AG04450 (cell line): ENCODE data around the gene PCBP4. TPM values are rescaled to one million over a fixed set of nuclear protein-coding genes. Genes with fewer than 3 reads are reported as not detected.

Experiments
- CTCF ChIA-PET: fragments of 300-600, 350-600 bp; formaldehyde crosslinking; extraction: SDS; loops from one replicate; lab custom pipeline; 2022; ENCODE audit warnings: antibody characterized with exemption, inconsistent platforms; lab: Charles Lee
- POLR2A ChIA-PET: fragments of 350-600 bp; formaldehyde crosslinking; extraction: SDS; loops from one replicate; lab custom pipeline; 2021; ENCODE audit warnings: antibody characterized with exemption, inconsistent platforms; lab: Yijun Ruan, JAX
- DNase-seq: peaks from one replicate; pipeline ENCODE4 v3.0.0-alpha.2; 2011; ENCODE audit warnings: low read depth, low spot score
- H3K27ac ChIP-seq: one replicate; pipeline ENCODE4 v1.5.1; 2012; ENCODE audit warnings: low read depth, low read length, control low read depth
- H3K27me3 ChIP-seq: one replicate; pipeline ENCODE4 v1.6.0; 2012; ENCODE audit warnings: low read length; ENCODE audit not compliant: control insufficient read depth, insufficient read depth
- H3K4me3 ChIP-seq: 2 replicates; pipeline ENCODE4 v1.5.1; 2011; ENCODE audit warnings: mild to moderate bottlenecking, low read depth, low read length, control low read depth
- H3K9me3 ChIP-seq: 2 replicates; pipeline ENCODE4 v1.5.1; 2012; ENCODE audit warnings: low read length; ENCODE audit not compliant: control insufficient read depth, insufficient read depth
- polyA plus RNA-seq: library from polyadenylated mRNA; depleted of rRNA; stranded (reverse); fragments of >200 nt; gene quantifications from 2 replicates; pipeline ENCODE4 v1.2.3, GENCODE V29; 2011
- TF ChIP-seq, protein P1 (sequence below): IDR thresholded peaks from 2 replicates; pipeline ENCODE4 v1.5.1; 2011; ENCODE audit warnings: low read depth, low read length, control low read depth, inconsistent platforms

The PCBP4 gene
- polyA plus RNA-seq, 1 experiment: 54.6 TPM

DNA sequence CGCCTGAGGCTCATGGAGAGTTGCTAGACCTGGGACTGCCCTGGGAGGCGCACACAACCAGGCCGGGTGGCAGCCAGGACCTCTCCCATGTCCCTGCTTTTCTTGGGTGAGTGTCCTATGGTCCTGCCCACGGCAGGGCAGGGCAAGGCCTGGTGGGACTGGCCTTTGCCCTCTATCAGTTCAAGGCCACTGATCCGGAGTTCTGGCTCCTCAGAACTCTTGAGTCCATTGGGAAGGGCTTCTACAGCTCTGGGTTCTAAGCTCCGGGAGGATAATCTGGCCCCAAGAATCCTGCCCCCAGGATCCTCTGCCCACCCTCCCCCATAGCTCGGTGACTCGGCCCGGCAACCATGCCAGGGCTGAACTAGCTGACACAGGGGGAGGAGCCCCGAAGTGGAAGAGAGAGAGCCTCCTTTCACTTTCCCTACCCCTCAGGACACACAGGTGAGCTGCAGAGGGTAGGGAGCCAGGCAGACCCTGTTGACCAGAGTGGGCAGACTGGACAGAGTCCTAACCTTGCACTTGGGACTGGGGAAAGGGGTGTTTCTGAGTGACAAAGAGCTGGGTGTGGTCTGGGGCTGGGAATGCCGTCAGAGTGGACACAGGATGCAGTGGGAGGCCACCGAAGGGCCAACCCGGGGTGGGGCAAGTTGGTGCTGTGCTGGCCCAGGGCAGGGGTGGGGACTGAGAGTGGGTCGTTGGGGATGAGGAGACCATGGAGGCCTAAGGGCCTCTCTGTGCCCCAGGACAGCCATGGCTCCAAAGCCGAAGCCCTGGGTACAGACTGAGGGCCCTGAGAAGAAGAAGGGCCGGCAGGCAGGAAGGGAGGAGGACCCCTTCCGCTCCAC lies 24.4 kb downstream of the PCBP4 start:
- Histone ChIP-seq H3K27ac (peak overlapping the region; percentile 90), H3K27me3 (no peaks in the 10 kb centered on the region), H3K4me3 (peak overlapping the region; percentile 57), H3K9me3 (no peaks in the 10 kb centered on the region; the same call in 1 of the 2 replicates)
- ChIA-PET CTCF (interaction anchor here (0.6 to 2.5 kb wide), 13 partner anchors 9 to 192 kb away, joined by 3 to 37 read pairs (median 5); partner anchors contain the start of genes ABHD14A, ABHD14B, ACY1 and PCBP4), POLR2A (interaction anchor here (0.6 to 2.2 kb wide), 8 partner anchors 11 to 568 kb away, joined by 3 to 20 read pairs (median 4); partner anchors contain the start of genes ABHD14B, PCBP4, POC1A and RPL29)
- TF ChIP-seq, protein P1, sequence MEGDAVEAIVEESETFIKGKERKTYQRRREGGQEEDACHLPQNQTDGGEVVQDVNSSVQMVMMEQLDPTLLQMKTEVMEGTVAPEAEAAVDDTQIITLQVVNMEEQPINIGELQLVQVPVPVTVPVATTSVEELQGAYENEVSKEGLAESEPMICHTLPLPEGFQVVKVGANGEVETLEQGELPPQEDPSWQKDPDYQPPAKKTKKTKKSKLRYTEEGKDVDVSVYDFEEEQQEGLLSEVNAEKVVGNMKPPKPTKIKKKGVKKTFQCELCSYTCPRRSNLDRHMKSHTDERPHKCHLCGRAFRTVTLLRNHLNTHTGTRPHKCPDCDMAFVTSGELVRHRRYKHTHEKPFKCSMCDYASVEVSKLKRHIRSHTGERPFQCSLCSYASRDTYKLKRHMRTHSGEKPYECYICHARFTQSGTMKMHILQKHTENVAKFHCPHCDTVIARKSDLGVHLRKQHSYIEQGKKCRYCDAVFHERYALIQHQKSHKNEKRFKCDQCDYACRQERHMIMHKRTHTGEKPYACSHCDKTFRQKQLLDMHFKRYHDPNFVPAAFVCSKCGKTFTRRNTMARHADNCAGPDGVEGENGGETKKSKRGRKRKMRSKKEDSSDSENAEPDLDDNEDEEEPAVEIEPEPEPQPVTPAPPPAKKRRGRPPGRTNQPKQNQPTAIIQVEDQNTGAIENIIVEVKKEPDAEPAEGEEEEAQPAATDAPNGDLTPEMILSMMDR: no peak
- DNase-seq: no peak

DNA sequence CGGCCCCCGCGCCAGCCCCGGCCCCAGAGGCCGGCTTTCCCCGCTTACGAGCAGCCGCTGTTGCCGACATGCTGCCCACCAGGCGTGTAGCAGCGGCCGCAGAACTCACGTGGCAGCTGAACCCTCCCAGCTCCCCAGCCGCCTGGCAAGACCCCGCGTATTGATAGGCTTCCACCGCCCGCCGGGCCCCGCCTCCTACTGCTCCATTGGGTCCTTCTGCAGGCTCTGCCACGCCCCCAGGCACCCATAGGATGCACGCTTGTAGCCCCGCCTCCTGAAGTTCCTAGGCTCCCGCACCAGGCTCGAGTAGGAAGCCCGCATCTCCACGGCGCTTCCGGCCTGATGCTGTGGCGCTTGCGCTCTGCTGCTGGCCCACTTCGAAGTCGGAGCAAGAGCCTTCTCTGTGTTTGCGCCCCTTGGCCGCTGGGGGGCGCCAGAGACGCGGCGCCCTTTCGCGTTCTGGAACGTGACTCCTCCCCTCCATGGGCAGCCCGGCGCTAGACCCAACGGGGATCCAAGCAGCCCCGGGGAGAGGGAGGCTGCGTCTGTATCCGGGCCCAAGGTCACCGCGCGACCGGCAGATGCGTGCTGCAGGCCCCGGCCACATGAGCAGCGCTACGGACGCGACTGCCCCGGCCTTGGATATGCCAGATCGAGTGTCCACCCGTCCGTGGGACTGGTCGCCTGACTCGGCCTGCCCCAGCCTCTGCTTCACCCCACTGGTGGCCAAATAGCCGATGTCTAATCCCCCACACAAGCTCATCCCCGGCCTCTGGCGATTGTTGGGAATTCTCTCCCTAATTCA lies 25.3 kb downstream of the PCBP4 start, which contains the start of the genes PARP3 and RRP9:
TSS of gene PARP3 (plus strand) at position 566 of the 805 bp plus-strand sequence. CDS start 993 bp downstream, outside the sequence.
TSS of gene RRP9 (minus strand) at position 107 of the 805 bp plus-strand sequence. CDS start at position 70, 37 bp downstream.
- ChIA-PET POLR2A (interaction anchor here (0.6 to 2.2 kb wide), 8 partner anchors 25 to 556 kb away, joined by 3 to 20 read pairs (median 4); partner anchors contain the start of genes ABHD14B, ACY1, MANF and PCBP4), CTCF (interaction anchor here (0.5 to 2.5 kb wide), 24 partner anchors 10 to 545 kb away, joined by 3 to 37 read pairs (median 4); partner anchors contain the start of genes ABHD14A, ABHD14B, ACY1 and PCBP4)
- TF ChIP-seq, protein P1: peak; percentile 98
- no peaks in the 10 kb centered on the region; the same call in 1 of the 2 replicates for H3K9me3 ChIP-seq
- peak within 1 kb of the TSS; percentile 90 for H3K27ac ChIP-seq
- H3K4me3 ChIP-seq: peak within 1 kb of the TSS; percentile 88
- DNase-seq: peak; percentile 100
- H3K27me3 ChIP-seq: no peaks in the 10 kb centered on the region

GRCh38 chr3:51941463-51941797 lies 25.8 kb downstream of the PCBP4 start:
- Histone ChIP-seq H3K4me3 (peak overlapping the region; percentile 88), H3K9me3 (no peaks in the 10 kb centered on the region; the same call in 1 of the 2 replicates), H3K27ac (peak overlapping the region; percentile 31), H3K27me3 (no peaks in the 10 kb centered on the region)
- TF ChIP-seq, protein P1: no peak
- DNase-seq: no peak
- POLR2A ChIA-PET: interaction anchor here (0.6 to 2.2 kb wide), 5 partner anchors 26 to 556 kb away, joined by 3 to 20 read pairs (median 4); partner anchors contain the start of genes ABHD14B, ACY1, MANF and PCBP4
- CTCF ChIA-PET: interaction anchor here (0.5 to 2.5 kb wide), 18 partner anchors 11 to 544 kb away, joined by 3 to 37 read pairs (median 4); partner anchors contain the start of genes ABHD14A, ABHD14B, ACY1 and PCBP4

DNA sequence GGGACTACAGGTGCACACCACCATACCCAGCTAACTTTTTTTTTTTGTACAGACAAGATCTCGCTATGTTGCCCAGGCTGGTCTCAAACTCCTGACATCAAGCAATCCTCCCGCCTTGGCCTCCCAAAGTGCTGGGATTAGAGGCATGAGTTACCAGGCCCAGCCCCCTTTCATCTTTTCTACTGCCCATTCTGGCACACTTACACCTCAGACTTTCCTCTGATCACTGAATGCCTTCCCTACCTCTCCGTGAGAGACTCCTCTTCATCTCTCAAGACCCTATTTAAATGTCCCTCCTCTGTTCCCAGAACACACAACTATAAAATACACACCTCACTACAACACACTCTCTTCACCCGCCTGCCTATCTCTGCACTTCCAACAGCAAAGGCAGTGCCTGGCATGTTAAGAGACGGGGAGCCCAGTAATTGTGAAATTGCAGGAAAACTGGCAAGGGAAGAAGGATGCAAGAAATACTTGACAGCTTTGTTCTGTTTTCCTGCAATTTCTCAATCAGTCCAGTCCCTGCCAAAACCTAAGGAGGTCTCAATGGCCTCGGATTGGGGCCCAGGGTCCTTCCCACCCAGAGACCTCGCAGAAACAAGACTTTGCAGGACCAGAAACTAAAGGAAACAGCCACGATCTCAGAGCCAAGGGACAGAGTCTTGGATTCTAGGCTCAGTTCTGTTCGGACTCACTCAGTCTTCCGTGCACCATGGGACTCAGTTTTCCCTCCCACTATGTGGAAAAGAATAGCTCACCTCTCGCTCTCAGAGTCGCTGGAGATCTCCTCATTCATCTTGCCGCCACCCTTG lies 26.4 kb downstream of the PCBP4 start:
- ChIA-PET POLR2A (interaction anchor here (0.6 to 2.2 kb wide), 4 partner anchors 33 to 555 kb away, joined by 3 to 20 read pairs (median 5); partner anchors contain the start of genes ABHD14B, ACY1, MANF and RPL29), CTCF (interaction anchor here (0.5 to 2.5 kb wide), 19 partner anchors 10 to 1400 kb away, joined by 3 to 37 read pairs (median 4); partner anchors contain the start of genes ABHD14A, ABHD14B, ACY1 and PCBP4)
- H3K27ac ChIP-seq: peak overlapping the region; percentile 31
- H3K9me3 ChIP-seq: no peaks in the 10 kb centered on the region; the same call in 1 of the 2 replicates
- TF ChIP-seq, protein P1: no peak
- DNase-seq: no peak
- H3K4me3 ChIP-seq: peak overlapping the region; percentile 88
- no peaks in the 10 kb centered on the region for H3K27me3 ChIP-seq
